SK-N-SH treated with all-trans-retinoic acid at 6 μM for 48 hours (cell line): Measurements from ENCODE around the gene RDH14.

Source experiments
- ATAC-seq: fragments of 200-7000 bp; cut with Tn5 transposase; 3 replicates; pipeline ENCODE4 v1.9.1; 2020; ENCODE audit warnings: mild to moderate bottlenecking, moderate library complexity
- ARNTL ChIP-seq: fragments of 450-650 bp; formaldehyde crosslinking; IDR thresholded peaks from 2 replicates; pipeline ENCODE4 v1.5.0; 2020; ENCODE audit warnings: low read depth, mild to moderate bottlenecking, moderate library complexity, borderline replicate concordance
- BACH2 ChIP-seq: fragments of 250-450 bp; sonication (Bioruptor Pico); IDR thresholded peaks from 2 replicates; pipeline ENCODE4 v1.9.0; 2021; ENCODE audit warnings: mild to moderate bottlenecking, borderline replicate concordance
- CSDC2 ChIP-seq: fragments of 250-450 bp; sonication (Bioruptor Pico); IDR thresholded peaks from 2 replicates; pipeline ENCODE4 v1.5.0; 2020; ENCODE audit warnings: mild to moderate bottlenecking, moderate library complexity
- ESRRG ChIP-seq: fragments of 250-450 bp; sonication (Bioruptor Pico); IDR thresholded peaks from 2 replicates; pipeline ENCODE4 v1.6.1; 2021; ENCODE audit warnings: mild to moderate bottlenecking
- GLIS3 ChIP-seq: fragments of 250-450 bp; sonication (Bioruptor Pico); IDR thresholded peaks from 2 replicates; pipeline ENCODE4 v1.5.0; 2020; ENCODE audit warnings: mild to moderate bottlenecking, moderate library complexity
- ISL1 ChIP-seq: fragments of 250-450 bp; sonication (Bioruptor Pico); IDR thresholded peaks from 2 replicates; pipeline ENCODE4 v2.1.2; 2022; ENCODE audit warnings: mild to moderate bottlenecking, moderate library complexity
- OSR1 ChIP-seq: fragments of 250-450 bp; sonication (Bioruptor Pico); IDR thresholded peaks from 2 replicates; pipeline ENCODE4 v1.8.0; 2022; ENCODE audit warnings: moderate library complexity, mild to moderate bottlenecking, inconsistent platforms
- POU6F1 ChIP-seq: fragments of 250-450 bp; sonication (Bioruptor Pico); IDR thresholded peaks from 2 replicates; pipeline ENCODE4 v1.8.0; 2021; ENCODE audit warnings: low read depth, mild to moderate bottlenecking, moderate library complexity, borderline replicate concordance
- PPARA ChIP-seq: fragments of 250-450 bp; sonication (Bioruptor Pico); IDR thresholded peaks from 2 replicates; pipeline ENCODE4 v1.5.0; 2020; ENCODE audit warnings: mild to moderate bottlenecking, borderline replicate concordance
- RARB ChIP-seq: fragments of 250-450 bp; sonication (Bioruptor Pico); IDR thresholded peaks from 2 replicates; pipeline ENCODE4 v1.8.0; 2021; ENCODE audit warnings: mild to moderate bottlenecking, moderate library complexity
- SNAI2 ChIP-seq: fragments of 250-450 bp; sonication (Bioruptor Pico); IDR thresholded peaks from 2 replicates; pipeline ENCODE4 v1.5.0; 2020; ENCODE audit warnings: mild to moderate bottlenecking, moderate library complexity
- TCF4 ChIP-seq: fragments of 250-450 bp; sonication (Bioruptor Pico); IDR thresholded peaks from 2 replicates; pipeline ENCODE4 v1.8.0; 2021; ENCODE audit warnings: mild to moderate bottlenecking, moderate library complexity, borderline replicate concordance
- TOX ChIP-seq: fragments of 250-450 bp; sonication (Bioruptor Pico); IDR thresholded peaks from 2 replicates; pipeline ENCODE4 v1.8.0; 2021; ENCODE audit warnings: mild to moderate bottlenecking, moderate library complexity, borderline replicate concordance
- ZC3H10 ChIP-seq: fragments of 250-450 bp; sonication (Bioruptor Pico); IDR thresholded peaks from 2 replicates; pipeline ENCODE4 v1.5.1; 2021; ENCODE audit warnings: mild to moderate bottlenecking, moderate library complexity
- ZFP3 ChIP-seq: fragments of 250-450 bp; sonication (Bioruptor Pico); IDR thresholded peaks from 2 replicates; pipeline ENCODE4 v1.5.0; 2020; ENCODE audit warnings: mild to moderate bottlenecking, moderate library complexity
- ZFP30 ChIP-seq: fragments of 450-650 bp; formaldehyde crosslinking; IDR thresholded peaks from 2 replicates; pipeline ENCODE4 v1.5.0; 2022; ENCODE audit warnings: mild to moderate bottlenecking, moderate library complexity
- ZNF565 ChIP-seq: fragments of 450-650 bp; formaldehyde crosslinking; conservative IDR thresholded peaks from 2 replicates; pipeline ENCODE4 v1.5.0; 2020; ENCODE audit warnings: low read depth, mild to moderate bottlenecking, moderate library complexity
- ZNF70 ChIP-seq: fragments of 450-650 bp; formaldehyde crosslinking; IDR thresholded peaks from 2 replicates; pipeline ENCODE4 v1.5.0; 2020; ENCODE audit warnings: mild to moderate bottlenecking, moderate library complexity
- ZNF8 ChIP-seq: fragments of 450-650 bp; formaldehyde crosslinking; IDR thresholded peaks from 2 replicates; pipeline ENCODE4 v1.5.0; 2020; ENCODE audit warnings: mild to moderate bottlenecking, moderate library complexity
- TF ChIP-seq, protein P1 (sequence below): fragments of 250-450 bp; sonication (Bioruptor Pico); IDR thresholded peaks from 2 replicates; pipeline ENCODE4 v1.5.1; 2020; ENCODE audit warnings: low read depth, mild to moderate bottlenecking, moderate library complexity
- TF ChIP-seq, protein P2 (sequence below): fragments of 250-450 bp; sonication (Bioruptor Pico); IDR thresholded peaks from 2 replicates; pipeline ENCODE4 v1.8.0; 2020; ENCODE audit warnings: mild to moderate bottlenecking, moderate library complexity, borderline replicate concordance
- TF ChIP-seq, protein P3 (sequence below): fragments of 250-450 bp; sonication (Bioruptor Pico); IDR thresholded peaks from 2 replicates; pipeline ENCODE4 v1.5.1; 2021; ENCODE audit warnings: mild to moderate bottlenecking, moderate library complexity
- TF ChIP-seq, protein P4 (sequence below): fragments of 250-450 bp; sonication (Bioruptor Pico); IDR thresholded peaks from 2 replicates; pipeline ENCODE4 v1.5.0; 2020; ENCODE audit warnings: mild to moderate bottlenecking, moderate library complexity

The RDH14 gene

GRCh38 chr2:18536697-18537096, 23.8 kb downstream of the RDH14 start:
- no peak for ATAC-seq

DNA sequence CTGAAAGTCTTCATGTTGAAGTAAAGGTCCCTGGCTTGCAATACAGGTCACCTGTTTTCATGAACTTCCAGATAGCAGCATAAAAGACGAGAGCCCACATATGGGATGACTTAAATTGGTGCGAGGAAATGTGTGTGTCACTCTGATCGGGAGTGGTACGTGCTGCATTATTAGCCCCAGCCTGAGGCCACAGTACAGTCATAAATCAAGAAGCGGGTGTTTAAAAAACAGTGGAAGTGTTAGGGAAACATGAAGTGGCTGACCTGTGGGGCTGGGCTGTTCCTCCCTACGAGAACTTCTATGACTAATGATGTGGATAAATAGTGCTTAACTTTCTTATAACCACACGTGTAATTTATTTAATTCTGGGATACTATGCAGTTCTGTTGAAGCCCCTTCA, 24.4 kb downstream of the RDH14 start:
- no peak for ATAC-seq
- TF ChIP-seq BACH2 (CRISPR knock-in tag) (no peak), RARB (CRISPR knock-in tag) (no peak), TOX (no peak), ARNTL (CRISPR knock-in tag) (no peak), ZNF565 (CRISPR knock-in tag) (no peak), OSR1 (CRISPR knock-in tag) (no peak), ZFP3 (CRISPR knock-in tag) (no peak), ISL1 (CRISPR knock-in tag) (no peak), PPARA (no peak), CSDC2 (CRISPR knock-in tag) (no peak), SNAI2 (CRISPR knock-in tag) (no peak), TCF4 (CRISPR knock-in tag) (no peak), GLIS3 (CRISPR knock-in tag) (no peak), ZNF8 (CRISPR knock-in tag) (no peak), ZC3H10 (CRISPR knock-in tag) (no peak)
- TF ChIP-seq, protein P1, sequence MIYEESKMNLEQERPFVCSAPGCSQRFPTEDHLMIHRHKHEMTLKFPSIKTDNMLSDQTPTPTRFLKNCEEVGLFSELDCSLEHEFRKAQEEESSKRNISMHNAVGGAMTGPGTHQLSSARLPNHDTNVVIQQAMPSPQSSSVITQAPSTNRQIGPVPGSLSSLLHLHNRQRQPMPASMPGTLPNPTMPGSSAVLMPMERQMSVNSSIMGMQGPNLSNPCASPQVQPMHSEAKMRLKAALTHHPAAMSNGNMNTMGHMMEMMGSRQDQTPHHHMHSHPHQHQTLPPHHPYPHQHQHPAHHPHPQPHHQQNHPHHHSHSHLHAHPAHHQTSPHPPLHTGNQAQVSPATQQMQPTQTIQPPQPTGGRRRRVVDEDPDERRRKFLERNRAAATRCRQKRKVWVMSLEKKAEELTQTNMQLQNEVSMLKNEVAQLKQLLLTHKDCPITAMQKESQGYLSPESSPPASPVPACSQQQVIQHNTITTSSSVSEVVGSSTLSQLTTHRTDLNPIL (CRISPR knock-in tag) = no peak
- TF ChIP-seq, protein P2, sequence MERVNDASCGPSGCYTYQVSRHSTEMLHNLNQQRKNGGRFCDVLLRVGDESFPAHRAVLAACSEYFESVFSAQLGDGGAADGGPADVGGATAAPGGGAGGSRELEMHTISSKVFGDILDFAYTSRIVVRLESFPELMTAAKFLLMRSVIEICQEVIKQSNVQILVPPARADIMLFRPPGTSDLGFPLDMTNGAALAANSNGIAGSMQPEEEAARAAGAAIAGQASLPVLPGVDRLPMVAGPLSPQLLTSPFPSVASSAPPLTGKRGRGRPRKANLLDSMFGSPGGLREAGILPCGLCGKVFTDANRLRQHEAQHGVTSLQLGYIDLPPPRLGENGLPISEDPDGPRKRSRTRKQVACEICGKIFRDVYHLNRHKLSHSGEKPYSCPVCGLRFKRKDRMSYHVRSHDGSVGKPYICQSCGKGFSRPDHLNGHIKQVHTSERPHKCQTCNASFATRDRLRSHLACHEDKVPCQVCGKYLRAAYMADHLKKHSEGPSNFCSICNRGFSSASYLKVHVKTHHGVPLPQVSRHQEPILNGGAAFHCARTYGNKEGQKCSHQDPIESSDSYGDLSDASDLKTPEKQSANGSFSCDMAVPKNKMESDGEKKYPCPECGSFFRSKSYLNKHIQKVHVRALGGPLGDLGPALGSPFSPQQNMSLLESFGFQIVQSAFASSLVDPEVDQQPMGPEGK (CRISPR knock-in tag) = no peak
- TF ChIP-seq, protein P3, sequence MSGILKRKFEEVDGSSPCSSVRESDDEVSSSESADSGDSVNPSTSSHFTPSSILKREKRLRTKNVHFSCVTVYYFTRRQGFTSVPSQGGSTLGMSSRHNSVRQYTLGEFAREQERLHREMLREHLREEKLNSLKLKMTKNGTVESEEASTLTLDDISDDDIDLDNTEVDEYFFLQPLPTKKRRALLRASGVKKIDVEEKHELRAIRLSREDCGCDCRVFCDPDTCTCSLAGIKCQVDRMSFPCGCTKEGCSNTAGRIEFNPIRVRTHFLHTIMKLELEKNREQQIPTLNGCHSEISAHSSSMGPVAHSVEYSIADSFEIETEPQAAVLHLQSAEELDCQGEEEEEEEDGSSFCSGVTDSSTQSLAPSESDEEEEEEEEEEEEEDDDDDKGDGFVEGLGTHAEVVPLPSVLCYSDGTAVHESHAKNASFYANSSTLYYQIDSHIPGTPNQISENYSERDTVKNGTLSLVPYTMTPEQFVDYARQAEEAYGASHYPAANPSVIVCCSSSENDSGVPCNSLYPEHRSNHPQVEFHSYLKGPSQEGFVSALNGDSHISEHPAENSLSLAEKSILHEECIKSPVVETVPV (CRISPR knock-in tag) = no peak

More at GRCh38 chr2:18536697-18537096, 23.8 kb downstream of the RDH14 start:
- TF ChIP-seq, protein P1 (CRISPR knock-in tag) = no peak
- TF ChIP-seq TOX (no peak), TCF4 (CRISPR knock-in tag) (no peak), OSR1 (CRISPR knock-in tag) (no peak), BACH2 (CRISPR knock-in tag) (no peak), SNAI2 (CRISPR knock-in tag) (no peak), ZNF70 (CRISPR knock-in tag) (no peak), ESRRG (no peak), GLIS3 (CRISPR knock-in tag) (no peak), ZFP30 (CRISPR knock-in tag) (no peak), ZC3H10 (CRISPR knock-in tag) (no peak), ISL1 (CRISPR knock-in tag) (no peak), PPARA (no peak), ZNF565 (CRISPR knock-in tag) (no peak), POU6F1 (CRISPR knock-in tag) (no peak), ARNTL (CRISPR knock-in tag) (no peak)
- TF ChIP-seq, protein P2 (CRISPR knock-in tag) = no peak
- TF ChIP-seq, protein P4, sequence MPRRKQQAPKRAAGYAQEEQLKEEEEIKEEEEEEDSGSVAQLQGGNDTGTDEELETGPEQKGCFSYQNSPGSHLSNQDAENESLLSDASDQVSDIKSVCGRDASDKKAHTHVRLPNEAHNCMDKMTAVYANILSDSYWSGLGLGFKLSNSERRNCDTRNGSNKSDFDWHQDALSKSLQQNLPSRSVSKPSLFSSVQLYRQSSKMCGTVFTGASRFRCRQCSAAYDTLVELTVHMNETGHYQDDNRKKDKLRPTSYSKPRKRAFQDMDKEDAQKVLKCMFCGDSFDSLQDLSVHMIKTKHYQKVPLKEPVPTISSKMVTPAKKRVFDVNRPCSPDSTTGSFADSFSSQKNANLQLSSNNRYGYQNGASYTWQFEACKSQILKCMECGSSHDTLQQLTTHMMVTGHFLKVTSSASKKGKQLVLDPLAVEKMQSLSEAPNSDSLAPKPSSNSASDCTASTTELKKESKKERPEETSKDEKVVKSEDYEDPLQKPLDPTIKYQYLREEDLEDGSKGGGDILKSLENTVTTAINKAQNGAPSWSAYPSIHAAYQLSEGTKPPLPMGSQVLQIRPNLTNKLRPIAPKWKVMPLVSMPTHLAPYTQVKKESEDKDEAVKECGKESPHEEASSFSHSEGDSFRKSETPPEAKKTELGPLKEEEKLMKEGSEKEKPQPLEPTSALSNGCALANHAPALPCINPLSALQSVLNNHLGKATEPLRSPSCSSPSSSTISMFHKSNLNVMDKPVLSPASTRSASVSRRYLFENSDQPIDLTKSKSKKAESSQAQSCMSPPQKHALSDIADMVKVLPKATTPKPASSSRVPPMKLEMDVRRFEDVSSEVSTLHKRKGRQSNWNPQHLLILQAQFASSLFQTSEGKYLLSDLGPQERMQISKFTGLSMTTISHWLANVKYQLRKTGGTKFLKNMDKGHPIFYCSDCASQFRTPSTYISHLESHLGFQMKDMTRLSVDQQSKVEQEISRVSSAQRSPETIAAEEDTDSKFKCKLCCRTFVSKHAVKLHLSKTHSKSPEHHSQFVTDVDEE = no peak
